ENCODE results near the gene BAX.

GRCh38 chr19:48969276-48970138 lies 14.8 kb downstream of the BAX start:
- no peak for TF ChIP-seq CTCF (IDR thresholded peaks at IDR 0.05)
- TF ChIP-seq POLR2A (IDR thresholded peaks at IDR 0.05) = peak in 1 of 2 donors; percentile 23

Measured in adrenal gland (tissue), 5 donors.